GM11168 (cell line): ENCODE data around the gene MYL4.
"Not testable (repeated sequence)": the region's sequence is repeated elsewhere in the genome, so short reads cannot be mapped to it uniquely, and the experiment has no call there.

Source experiments
- in situ Hi-C: fragments of 300-500 bp; cut with MboI; formaldehyde crosslinking; loops from one replicate; pipeline ENCODE4 v1.12.0; 2022; ENCODE audit warnings: low sequenced_read_pairs; ENCODE audit not compliant: unreplicated experiment

MYL4 gene

GRCh38 chr17:47190770-47191169 is 18.4 kb upstream of the MYL4 start:
- in situ Hi-C loops, result no loop called here

GRCh38 chr17:47192554-47192953 is 16.6 kb upstream of the MYL4 start:
- in situ Hi-C loops, result no loop called here

GRCh38 chr17:47193931-47194511 is 15.1 kb upstream of the MYL4 start:
- in situ Hi-C loops, result no loop called here

GRCh38 chr17:47197821-47198220 is 11.3 kb upstream of the MYL4 start:
- in situ Hi-C loops, result no loop called here

GRCh38 chr17:47199627-47200324 is 9.4 kb upstream of the MYL4 start:
- in situ Hi-C loops, result no loop called here

- in situ Hi-C loops, result no loop called here
These were observed 8.9 kb upstream of the MYL4 start for GRCh38 chr17:47200325-47200664.

GRCh38 chr17:47201166-47201565 is 8.0 kb upstream of the MYL4 start:
- in situ Hi-C loops, result no loop called here

GRCh38 chr17:47203984-47204721 is 5.0 kb upstream of the MYL4 start:
- in situ Hi-C loops, result no loop called here

- in situ Hi-C loops, result no loop called here
These were observed 4.3 kb upstream of the MYL4 start for GRCh38 chr17:47204722-47205418.

- in situ Hi-C loops, result no loop called here
These were observed 3.7 kb upstream of the MYL4 start for GRCh38 chr17:47205419-47205963.

GRCh38 chr17:47207143-47208067 is 1.7 kb upstream of the MYL4 start:
- in situ Hi-C loops, result no loop called here

GRCh38 chr17:47209499-47209898 is 351 bp downstream of the MYL4 start:
- in situ Hi-C loops, result no loop called here

GRCh38 chr17:47210105-47210504 is 957 bp downstream of the MYL4 start:
- in situ Hi-C loops, result no loop called here

- in situ Hi-C loops, result no loop called here
These were observed 1.6 kb downstream of the MYL4 start for GRCh38 chr17:47210779-47211178.

- in situ Hi-C loops, result no loop called here
These were observed 3.3 kb downstream of the MYL4 start for GRCh38 chr17:47212458-47212857.

GRCh38 chr17:47213540-47213939 is 4.4 kb downstream of the MYL4 start:
- in situ Hi-C loops, result no loop called here

GRCh38 chr17:47214931-47215330 is 5.8 kb downstream of the MYL4 start:
- in situ Hi-C loops, result no loop called here

- in situ Hi-C loops, result not testable (repeated sequence)
These were observed 7.7 kb downstream of the MYL4 start for GRCh38 chr17:47216821-47217220.

- in situ Hi-C loops, result not testable (repeated sequence)
These were observed 8.1 kb downstream of the MYL4 start for GRCh38 chr17:47217279-47217678.
